Measurements from ENCODE around the gene CCDC66. TPM values are rescaled to one million over a fixed set of nuclear protein-coding genes. Genes with fewer than 3 reads are reported as not detected.
"Not testable (repeated sequence)": the region's sequence is repeated elsewhere in the genome, so short reads cannot be mapped to it uniquely, and the experiment has no call there.

CCDC66 gene
- total RNA-seq: 10 to 100 TPM; 58.4 to 71.7 TPM
- total RNA-seq: 74.3 to 104 reads per million in 2 donors

GRCh38 chr3:56556908-56557830, at the start of gene CCDC66:
CCDC66 (plus strand) TSS chr3:56557175; CDS start chr3:56557243, 68 bp downstream.
- H3K36me3 Mint-ChIP-seq (ENCODE audit: low read depth): peaks cover 4% of the 10 kb centered on the region
- no peaks in the 10 kb centered on the region for H3K9me3 ChIP-seq (ENCODE audit: control insufficient read depth, low read length, poor library complexity, severe bottlenecking)
- H3K4me3 Mint-ChIP-seq: peak within 1 kb of the TSS; percentile 96
- H3K27ac Mint-ChIP-seq: peak within 1 kb of the TSS; percentile 99
- H3K27me3 Mint-ChIP-seq: no peaks in the 10 kb centered on the region
- H3K4me1 Mint-ChIP-seq: peaks cover 27% of the 10 kb centered on the region
- DNase-seq: peak; percentile 87 to 90 (median 88)
- ATAC-seq: peak; percentile 92

GRCh38 chr3:56519641-56520040, 37.3 kb upstream of the CCDC66 start:
- Mint-ChIP-seq H3K4me3 (no peak overlapping the region), H3K27ac (no peak overlapping the region), H3K27me3 (peaks cover 33% of the 10 kb centered on the region), H3K4me1 (no peaks in the 10 kb centered on the region), H3K36me3 (ENCODE audit: low read depth) (no peaks in the 10 kb centered on the region)
- no peak for ATAC-seq
- H3K9me3 ChIP-seq (ENCODE audit: control insufficient read depth, low read length, poor library complexity, severe bottlenecking): no peaks in the 10 kb centered on the region
- DNase-seq: no peak

DNA sequence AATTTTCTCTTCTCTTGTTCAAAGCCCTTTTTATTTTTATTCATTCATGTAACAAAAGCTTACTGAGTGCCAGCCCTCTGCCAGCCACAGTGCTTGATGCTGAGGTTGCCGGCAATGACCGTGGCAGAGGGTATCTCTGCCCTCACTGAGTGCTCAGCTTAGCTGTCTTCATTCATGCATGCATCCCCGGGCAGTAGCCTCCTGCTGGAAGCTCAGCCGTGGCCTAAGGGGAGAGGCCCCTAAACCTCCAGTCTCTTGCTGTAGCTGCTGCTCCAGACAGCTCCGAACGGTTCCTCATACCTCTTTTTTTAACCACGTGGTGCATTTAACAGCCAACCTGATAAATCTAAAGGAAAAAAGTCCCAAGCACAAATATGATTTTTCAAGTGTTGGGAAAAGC, 34.6 kb upstream of the CCDC66 start:
- no peaks in the 10 kb centered on the region for H3K9me3 ChIP-seq (ENCODE audit: control insufficient read depth, low read length, poor library complexity, severe bottlenecking)
- DNase-seq (no peak), ATAC-seq (no peak)
- no peak overlapping the region for H3K4me3 Mint-ChIP-seq
- H3K27me3 Mint-ChIP-seq: peaks cover 19% of the 10 kb centered on the region
- H3K36me3 Mint-ChIP-seq (ENCODE audit: low read depth): no peaks in the 10 kb centered on the region
- no peaks in the 10 kb centered on the region for H3K4me1 Mint-ChIP-seq
- no peak overlapping the region for H3K27ac Mint-ChIP-seq

- ATAC-seq: no peak
- Mint-ChIP-seq H3K27ac (no peak overlapping the region), H3K27me3 (peaks cover 11% of the 10 kb centered on the region), H3K4me1 (no peaks in the 10 kb centered on the region), H3K4me3 (no peak overlapping the region), H3K36me3 (ENCODE audit: low read depth) (no peaks in the 10 kb centered on the region)
- no peaks in the 10 kb centered on the region for H3K9me3 ChIP-seq (ENCODE audit: control insufficient read depth, low read length, poor library complexity, severe bottlenecking)
- no peak for DNase-seq
Observed at GRCh38 chr3:56525291-56525690, 31.7 kb upstream of the CCDC66 start.

- H3K9me3 ChIP-seq (ENCODE audit: control insufficient read depth, low read length, poor library complexity, severe bottlenecking): no peaks in the 10 kb centered on the region
- no peak overlapping the region for H3K4me3 Mint-ChIP-seq
- H3K36me3 Mint-ChIP-seq (ENCODE audit: low read depth): no peaks in the 10 kb centered on the region
- no peaks in the 10 kb centered on the region for H3K27me3 Mint-ChIP-seq
- ATAC-seq (no peak), DNase-seq (no peak)
- H3K4me1 Mint-ChIP-seq: no peaks in the 10 kb centered on the region
- H3K27ac Mint-ChIP-seq: no peak overlapping the region
Observed at GRCh38 chr3:56536735-56537134, 20.2 kb upstream of the CCDC66 start.

GRCh38 chr3:56547486-56547885, 9.5 kb upstream of the CCDC66 start:
- no peak overlapping the region for H3K4me3 Mint-ChIP-seq
- no peak overlapping the region for H3K27ac Mint-ChIP-seq
- ATAC-seq: no peak
- H3K9me3 ChIP-seq (ENCODE audit: control insufficient read depth, low read length, poor library complexity, severe bottlenecking): no peaks in the 10 kb centered on the region
- peaks cover 31% of the 10 kb centered on the region for H3K27me3 Mint-ChIP-seq
- DNase-seq: no peak
- H3K4me1 Mint-ChIP-seq: peaks cover 3% of the 10 kb centered on the region
- peaks cover 6% of the 10 kb centered on the region for H3K36me3 Mint-ChIP-seq (ENCODE audit: low read depth)

GRCh38 chr3:56557831-56558170, 826 bp downstream of the CCDC66 start:
- H3K4me1 Mint-ChIP-seq: peaks cover 27% of the 10 kb centered on the region
- peak overlapping the region; percentile 99 for H3K27ac Mint-ChIP-seq
- no peaks in the 10 kb centered on the region for H3K27me3 Mint-ChIP-seq
- ATAC-seq (peak; percentile 32), DNase-seq (no peak)
- no peaks in the 10 kb centered on the region for H3K9me3 ChIP-seq (ENCODE audit: control insufficient read depth, low read length, poor library complexity, severe bottlenecking)
- H3K36me3 Mint-ChIP-seq (ENCODE audit: low read depth): peaks cover 4% of the 10 kb centered on the region
- peak overlapping the region; percentile 96 for H3K4me3 Mint-ChIP-seq

- peaks cover 6% of the 10 kb centered on the region for H3K36me3 Mint-ChIP-seq (ENCODE audit: low read depth)
- H3K27ac Mint-ChIP-seq: no peak overlapping the region
- H3K4me3 Mint-ChIP-seq: no peak overlapping the region
- H3K9me3 ChIP-seq (ENCODE audit: control insufficient read depth, low read length, poor library complexity, severe bottlenecking): no peaks in the 10 kb centered on the region
- peaks cover 18% of the 10 kb centered on the region for H3K4me1 Mint-ChIP-seq
- ATAC-seq (no peak), DNase-seq (no peak)
- no peaks in the 10 kb centered on the region for H3K27me3 Mint-ChIP-seq
Observed at GRCh38 chr3:56573501-56573900, 16.5 kb downstream of the CCDC66 start.

- H3K27ac Mint-ChIP-seq: not testable (repeated sequence)
Observed at GRCh38 chr3:56581941-56582340, 25.0 kb downstream of the CCDC66 start.

GRCh38 chr3:56584275-56584674, 27.3 kb downstream of the CCDC66 start:
- not testable (repeated sequence) for ATAC-seq; H3K9me3 ChIP-seq (ENCODE audit: control insufficient read depth, low read length, poor library complexity, severe bottlenecking); H3K27me3 Mint-ChIP-seq; DNase-seq; H3K27ac Mint-ChIP-seq; H3K36me3 Mint-ChIP-seq (ENCODE audit: low read depth); H3K4me3 Mint-ChIP-seq; H3K4me1 Mint-ChIP-seq

More at GRCh38 chr3:56581941-56582340, 25.0 kb downstream of the CCDC66 start:
- ATAC-seq; H3K9me3 ChIP-seq (ENCODE audit: control insufficient read depth, low read length, poor library complexity, severe bottlenecking); H3K4me3 Mint-ChIP-seq; H3K27me3 Mint-ChIP-seq; H3K36me3 Mint-ChIP-seq (ENCODE audit: low read depth); DNase-seq: not testable (repeated sequence)
- peaks cover 15% of the 10 kb centered on the region for H3K4me1 Mint-ChIP-seq

DNA sequence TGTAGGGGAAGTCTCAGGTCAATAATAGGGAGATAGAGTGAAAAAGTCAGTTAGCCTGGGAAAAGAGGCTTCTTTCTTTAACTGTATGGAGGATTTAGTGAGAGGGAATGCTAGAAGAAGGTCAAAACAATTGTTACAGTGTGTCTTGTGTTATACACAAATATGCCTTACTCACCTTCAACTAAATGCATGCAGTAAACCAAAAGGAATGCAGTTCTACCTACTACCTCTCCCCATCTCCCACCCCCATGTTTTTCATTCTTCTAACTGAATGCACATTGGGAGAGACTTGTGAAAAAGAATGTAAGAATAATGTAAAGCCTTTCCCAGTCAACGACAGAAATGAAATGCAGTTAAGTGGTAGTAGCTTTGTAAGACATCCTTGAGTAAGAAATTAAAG, 33.8 kb downstream of the CCDC66 start:
- no peak overlapping the region for H3K4me3 Mint-ChIP-seq
- H3K4me1 Mint-ChIP-seq: peaks cover 38% of the 10 kb centered on the region

GRCh38 chr3:56591262-56591661, 34.3 kb downstream of the CCDC66 start:
- DNase-seq (no peak), ATAC-seq (no peak)
- peak overlapping the region; percentile 94 for H3K27ac Mint-ChIP-seq
- peaks cover 7% of the 10 kb centered on the region for H3K36me3 Mint-ChIP-seq (ENCODE audit: low read depth)
- peaks cover 41% of the 10 kb centered on the region for H3K4me1 Mint-ChIP-seq
- no peaks in the 10 kb centered on the region for H3K9me3 ChIP-seq (ENCODE audit: control insufficient read depth, low read length, poor library complexity, severe bottlenecking)
- no peaks in the 10 kb centered on the region for H3K27me3 Mint-ChIP-seq
- no peak overlapping the region for H3K4me3 Mint-ChIP-seq

More for the DNA sequence above, 33.8 kb downstream of the CCDC66 start:
- DNase-seq (no peak), ATAC-seq (no peak)
- Mint-ChIP-seq H3K27ac (peak overlapping the region; percentile 94), H3K27me3 (no peaks in the 10 kb centered on the region), H3K36me3 (ENCODE audit: low read depth) (peaks cover 7% of the 10 kb centered on the region)
- H3K9me3 ChIP-seq (ENCODE audit: control insufficient read depth, low read length, poor library complexity, severe bottlenecking): no peaks in the 10 kb centered on the region

DNA sequence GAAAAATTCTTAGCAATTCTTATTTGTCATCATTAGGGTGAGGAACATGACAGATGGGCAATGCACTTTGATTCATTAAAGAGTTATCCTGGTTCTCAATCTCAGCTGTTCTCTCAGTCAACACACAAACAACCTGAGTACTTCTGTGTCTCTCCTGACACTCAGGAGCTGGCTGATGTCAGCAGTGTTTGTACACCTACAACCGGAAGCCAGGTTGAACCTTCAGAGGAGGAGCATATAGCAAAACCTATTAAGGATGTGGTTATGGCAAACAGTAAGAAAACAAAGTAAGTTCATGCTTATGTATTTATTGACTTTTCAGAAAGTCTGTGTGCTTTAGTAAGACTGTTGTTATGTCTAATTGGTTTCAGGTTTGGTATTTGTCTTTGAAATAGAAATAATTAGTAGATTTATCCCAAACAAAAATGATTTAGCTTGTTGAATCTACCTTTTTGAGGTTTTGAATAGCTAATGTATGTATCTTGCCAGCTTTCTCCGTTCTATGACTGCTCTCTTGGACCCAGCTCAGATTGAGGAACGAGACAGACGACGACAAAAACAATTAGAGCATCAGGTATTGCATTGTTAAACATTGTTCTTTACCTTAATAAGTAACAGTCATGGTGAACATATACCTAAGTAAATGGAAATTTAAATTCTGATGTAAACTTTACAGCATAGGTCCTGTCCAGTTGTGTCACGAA, 36.6 kb downstream of the CCDC66 start:
- Mint-ChIP-seq H3K36me3 (ENCODE audit: low read depth) (peaks cover 7% of the 10 kb centered on the region), H3K27me3 (no peaks in the 10 kb centered on the region), H3K27ac (peak overlapping the region; percentile 94), H3K4me3 (peak overlapping the region; percentile 83), H3K4me1 (peaks cover 53% of the 10 kb centered on the region)
- no peaks in the 10 kb centered on the region for H3K9me3 ChIP-seq (ENCODE audit: control insufficient read depth, low read length, poor library complexity, severe bottlenecking)
- DNase-seq: peak in 2 of 3 donors; percentile 28 to 39
- peak; percentile 100 for ATAC-seq

All from T-helper 17 cell (primary cell).